Fibroblast of skin of scalp (primary cell): Measurements from ENCODE around the gene DCAF8L1. TPM values are rescaled to one million over a fixed set of nuclear protein-coding genes. Genes with fewer than 3 reads are reported as not detected.
A peak's percentile ranks its signal among the peaks of the same experiment; 100 is the strongest.
"Not testable (repeated sequence)": the region's sequence is repeated elsewhere in the genome, so short reads cannot be mapped to it uniquely, and the experiment has no call there.

Experiments used
- DNase-seq: peaks from one replicate; pipeline ENCODE4 v3.0.0-alpha.2; 2013
- polyA plus RNA-seq, 2 experiments: library from polyadenylated mRNA; unstranded; fragments of 120-200 nt; gene quantifications; one replicate each; pipeline ENCODE4 v1.2.1, GENCODE V29; 2013; ENCODE audit not compliant: insufficient read length in 2 of 2

The DCAF8L1 gene
- not detected for polyA plus RNA-seq (2013, experiment 1 of 2; ENCODE audit: insufficient read length)
- not detected for polyA plus RNA-seq (2013, experiment 2 of 2; ENCODE audit: insufficient read length)

DNA sequence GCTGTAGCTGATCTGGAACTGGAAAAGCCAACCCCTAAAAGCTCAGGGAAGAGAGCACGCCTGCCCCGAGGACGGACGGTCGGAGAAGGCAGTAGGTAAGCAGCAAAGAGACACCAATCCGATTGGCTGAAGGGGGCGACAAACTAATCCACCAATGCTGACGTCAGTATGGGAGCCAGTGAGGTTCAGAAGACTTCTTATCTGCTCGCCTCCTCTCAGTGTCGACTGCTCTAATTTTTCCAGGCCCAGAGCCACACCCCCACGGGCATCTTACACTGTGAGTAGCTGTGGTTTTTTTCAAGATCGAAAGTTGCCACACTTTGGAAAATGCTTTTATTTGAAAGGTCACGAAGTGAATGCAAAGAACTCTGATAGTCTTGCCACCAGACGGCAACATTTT, at the start of gene DCAF8L1:
DCAF8L1 (minus strand) TSS at position 101 of the 400 bp plus-strand sequence. CDS start 115 bp downstream, outside the sequence.
- no peak for DNase-seq

DNA sequence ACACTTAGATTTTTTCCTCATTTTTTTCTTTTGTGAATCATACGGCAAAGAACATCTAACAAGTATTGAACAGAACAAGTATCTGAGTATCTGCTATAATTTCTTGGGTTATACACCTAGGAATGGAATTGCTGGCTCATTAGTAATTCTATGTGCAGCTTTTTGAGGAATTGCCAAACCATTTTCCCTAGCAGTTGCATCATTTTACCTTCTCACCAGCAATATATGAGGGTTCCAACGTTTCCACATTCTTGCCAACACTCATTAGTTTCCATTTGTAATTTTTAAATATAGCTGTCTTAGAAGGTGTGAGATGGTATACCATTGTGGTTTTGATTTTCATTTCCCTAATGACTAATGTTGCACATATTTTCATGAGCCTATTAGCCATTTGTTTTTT, 41.1 kb upstream of the DCAF8L1 start:
- no peak for DNase-seq

DNA sequence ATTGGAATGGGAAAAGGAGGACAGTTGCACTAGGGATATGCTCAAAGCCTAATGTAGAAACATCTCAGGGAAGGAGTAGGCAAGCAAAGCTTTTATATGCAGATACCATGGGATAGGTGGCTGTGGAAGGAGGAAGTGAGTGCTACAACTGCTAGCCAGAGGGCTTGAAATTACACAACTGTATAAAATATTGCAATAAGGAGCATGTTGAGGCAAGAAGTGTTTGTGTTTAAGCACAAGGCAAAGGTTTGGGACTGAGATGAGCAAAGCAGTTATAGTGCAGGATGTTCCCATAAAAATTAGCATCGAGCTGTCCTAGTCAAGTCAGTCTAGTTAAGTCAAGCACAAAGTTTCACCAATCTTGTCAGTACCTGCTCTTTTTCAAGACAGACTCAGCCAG, 35.6 kb upstream of the DCAF8L1 start:
- no peak for DNase-seq

DNA sequence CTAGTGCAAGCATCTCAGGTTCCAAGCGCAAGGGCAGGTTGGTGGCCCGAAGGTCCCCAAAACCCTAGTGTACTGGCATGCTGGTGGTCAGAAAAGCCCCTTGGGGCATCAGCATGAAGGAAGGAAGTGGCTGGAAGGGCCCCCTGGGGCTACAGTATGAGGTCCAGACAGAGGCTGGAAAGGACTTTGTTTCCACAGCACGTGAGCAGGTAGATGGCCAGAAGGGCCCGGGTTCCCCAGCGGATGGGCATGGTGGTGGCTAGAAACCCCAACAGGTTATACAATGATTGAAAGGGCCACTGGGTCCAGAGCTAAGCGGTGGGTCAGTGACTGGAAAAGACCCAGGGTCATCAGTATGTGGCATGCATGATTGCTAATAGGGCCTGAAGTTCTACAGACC, 34.7 kb upstream of the DCAF8L1 start:
- no peak for DNase-seq

DNA sequence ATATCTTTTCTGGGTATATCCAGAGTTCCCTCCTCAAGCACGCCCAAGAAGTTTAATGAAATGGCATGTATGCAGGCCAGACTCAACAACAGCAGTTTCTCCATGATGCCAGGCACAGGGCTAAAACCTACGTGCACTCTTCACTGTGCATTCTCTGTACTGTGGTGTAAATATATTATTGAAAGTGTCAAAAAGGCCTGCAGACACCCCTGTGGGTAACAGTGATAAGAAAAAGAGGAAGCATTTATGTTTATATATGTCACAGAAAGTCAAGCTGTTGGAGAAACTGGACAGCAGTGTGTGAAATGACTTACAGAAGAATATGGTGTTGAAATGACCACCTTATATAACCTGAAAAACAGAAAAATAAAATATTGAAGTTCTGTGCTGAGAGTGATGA, 29.6 kb upstream of the DCAF8L1 start:
- DNase-seq, result no peak

DNA sequence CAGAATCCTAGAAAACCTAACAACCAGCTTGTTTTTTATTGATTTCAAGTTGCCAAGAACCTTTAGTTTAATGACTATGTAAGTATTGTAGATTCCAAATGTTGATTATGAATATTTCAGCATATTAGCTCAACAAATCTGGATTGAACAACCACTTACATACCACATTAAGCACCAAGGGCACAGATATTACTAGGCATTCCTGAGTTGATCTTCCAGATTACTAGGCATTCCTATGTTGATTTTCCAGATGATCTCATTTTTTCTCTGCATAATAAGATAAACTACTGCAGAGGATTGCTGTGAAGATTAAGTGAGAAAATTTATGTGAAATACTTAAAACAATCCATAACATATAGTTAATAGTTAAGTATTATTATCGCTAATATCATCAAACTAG, 17.4 kb upstream of the DCAF8L1 start:
- no peak for DNase-seq

DNA sequence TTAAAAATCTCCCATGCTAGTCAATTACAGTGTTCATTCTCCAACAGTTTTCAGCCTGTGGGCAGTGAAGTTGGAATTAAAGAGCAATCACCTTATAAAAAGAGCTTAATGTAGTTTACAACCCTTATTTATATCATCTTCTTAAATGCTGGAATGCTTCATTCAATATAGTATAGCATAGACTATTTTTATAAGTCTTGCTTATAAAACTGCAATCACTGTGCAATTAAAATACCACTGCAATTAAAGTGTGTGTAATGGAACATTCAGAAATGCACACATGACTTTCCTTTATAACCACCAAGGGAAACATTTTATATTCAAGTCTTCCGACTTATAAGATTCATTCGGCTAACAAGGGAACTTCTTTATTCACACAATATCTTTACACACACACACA, 16.4 kb upstream of the DCAF8L1 start:
- DNase-seq, result no peak

DNA sequence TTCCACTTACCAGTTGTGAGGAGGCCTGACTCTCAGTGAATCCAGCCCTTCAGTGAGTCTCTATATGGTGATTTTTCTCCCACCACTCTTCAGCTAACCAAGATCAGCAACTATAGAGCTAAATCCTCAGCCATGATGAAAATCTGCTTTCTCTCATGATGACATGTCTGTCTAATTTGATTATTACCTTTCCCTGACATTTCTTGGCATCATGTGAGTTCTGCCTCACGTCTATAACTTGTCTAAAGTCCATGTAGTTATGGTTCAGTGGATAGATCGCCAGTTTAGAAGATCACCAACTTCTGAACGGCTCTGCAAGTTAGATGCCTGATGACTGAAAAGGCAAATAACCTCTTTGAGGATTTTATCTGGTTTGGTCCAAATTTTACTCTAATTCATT, 14.9 kb upstream of the DCAF8L1 start:
- DNase-seq, result no peak

DNA sequence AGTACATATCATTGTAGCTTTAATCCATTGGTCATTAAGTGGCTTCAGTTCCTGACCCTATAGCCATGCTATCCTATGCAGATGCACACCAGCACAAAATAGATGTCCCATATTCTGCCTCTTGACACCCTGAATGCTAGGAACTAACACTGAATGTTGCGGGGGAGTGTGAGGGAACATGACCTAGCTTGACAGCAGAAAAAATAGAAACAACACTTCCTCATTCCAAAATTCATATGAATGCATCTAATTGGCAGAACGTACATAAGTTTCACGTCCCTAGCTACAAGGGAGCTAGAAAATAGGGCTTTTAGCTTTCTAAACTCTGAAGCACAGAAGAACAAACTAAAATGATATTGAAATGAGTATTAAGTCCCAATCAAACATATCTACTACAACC, 14.4 kb upstream of the DCAF8L1 start:
- no peak for DNase-seq

DNA sequence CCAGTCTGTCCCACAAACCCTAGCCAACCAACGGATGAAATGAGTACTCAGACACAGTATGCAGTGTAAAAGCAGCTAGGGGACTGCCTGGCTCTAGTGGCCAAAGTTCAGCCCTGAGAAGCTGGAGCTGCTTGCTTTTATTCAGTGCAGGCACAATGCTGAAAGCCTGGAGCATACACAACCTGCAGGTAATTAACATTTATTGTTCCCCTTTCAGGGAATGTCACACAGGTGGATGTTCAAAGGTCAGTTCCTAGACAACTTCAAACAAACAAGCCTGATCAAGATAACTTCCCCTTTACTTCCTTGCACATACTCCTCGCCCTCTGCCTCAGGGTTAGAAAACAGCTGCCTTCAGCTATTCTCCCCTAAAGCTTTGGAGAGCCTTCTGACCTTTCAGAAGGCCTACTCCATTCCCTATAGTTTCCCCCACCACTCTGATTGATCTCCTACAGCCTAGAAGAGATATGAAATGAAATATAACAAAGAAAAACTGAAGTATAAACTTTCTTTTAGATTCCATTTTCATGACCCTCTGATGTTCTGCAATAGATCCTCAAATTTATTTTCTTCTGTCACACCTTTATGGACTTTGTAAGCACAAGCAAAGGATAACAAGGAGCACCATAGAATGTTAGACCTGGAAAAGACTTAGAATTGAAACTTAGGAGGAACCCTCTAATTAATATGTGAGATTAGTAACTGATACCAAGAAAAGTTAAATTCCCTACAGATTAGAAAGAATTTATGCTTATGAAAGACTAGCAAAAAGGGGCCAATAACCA, 6.8 kb upstream of the DCAF8L1 start:
- DNase-seq, result no peak

DNA sequence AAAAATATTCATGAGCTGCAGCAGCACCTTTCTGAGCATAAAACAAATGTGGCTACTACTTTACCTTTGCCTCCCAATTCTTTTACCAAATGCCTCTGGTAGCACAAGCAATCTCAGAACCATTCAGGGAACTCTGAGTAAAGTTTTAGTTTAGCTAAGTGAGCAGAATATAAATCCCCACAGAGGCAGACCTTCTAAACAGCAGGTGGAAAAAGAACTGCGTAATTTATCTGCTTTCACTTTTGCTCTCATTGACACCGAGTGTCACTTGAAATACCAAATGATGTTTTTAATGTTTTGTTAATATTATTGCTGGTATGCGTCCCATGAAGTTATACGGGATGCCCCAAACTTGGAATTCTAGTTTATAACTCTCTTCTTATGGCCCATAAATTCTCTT, 4.3 kb downstream of the DCAF8L1 start:
- not testable (repeated sequence) for DNase-seq

DNA sequence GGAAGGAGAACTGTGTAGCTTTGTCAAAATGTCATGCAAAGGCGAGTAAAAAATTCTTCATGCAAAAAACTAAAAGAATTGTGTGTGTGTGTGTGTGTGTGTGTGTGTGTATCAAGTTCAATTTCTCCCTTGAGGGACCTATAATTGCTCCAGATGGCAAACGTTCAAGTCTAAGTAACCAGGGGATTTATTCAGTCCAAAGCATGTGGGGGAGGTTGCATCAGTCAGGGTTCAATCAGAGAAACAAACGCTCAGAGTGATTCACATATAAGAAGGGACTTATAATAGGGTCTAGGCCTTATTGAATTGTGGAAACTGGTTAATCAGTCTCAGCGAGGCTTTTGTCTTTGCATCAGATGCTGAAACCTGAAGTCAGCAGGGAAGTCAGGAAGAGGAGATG, 5.0 kb downstream of the DCAF8L1 start:
- peak; percentile 38 for DNase-seq

DNA sequence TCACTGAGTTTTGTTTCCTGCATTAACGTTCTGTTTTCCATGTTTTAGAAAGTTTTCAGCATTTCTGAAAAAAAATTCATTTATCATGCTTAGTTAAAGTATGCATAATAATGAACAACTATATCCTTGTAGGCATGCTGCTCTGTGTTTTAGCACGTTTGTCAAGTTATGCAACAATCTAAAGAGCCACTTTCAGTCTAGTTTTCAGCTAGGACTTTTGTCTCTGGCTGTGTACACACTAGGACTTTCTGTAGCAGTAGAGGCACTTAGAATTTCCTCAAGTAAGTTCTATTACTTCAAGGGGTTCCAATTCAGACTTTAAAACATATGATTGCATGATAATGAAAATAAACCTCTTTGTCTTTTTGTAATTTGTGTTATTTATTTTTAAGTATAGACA, 12.4 kb downstream of the DCAF8L1 start:
- no peak for DNase-seq

DNA sequence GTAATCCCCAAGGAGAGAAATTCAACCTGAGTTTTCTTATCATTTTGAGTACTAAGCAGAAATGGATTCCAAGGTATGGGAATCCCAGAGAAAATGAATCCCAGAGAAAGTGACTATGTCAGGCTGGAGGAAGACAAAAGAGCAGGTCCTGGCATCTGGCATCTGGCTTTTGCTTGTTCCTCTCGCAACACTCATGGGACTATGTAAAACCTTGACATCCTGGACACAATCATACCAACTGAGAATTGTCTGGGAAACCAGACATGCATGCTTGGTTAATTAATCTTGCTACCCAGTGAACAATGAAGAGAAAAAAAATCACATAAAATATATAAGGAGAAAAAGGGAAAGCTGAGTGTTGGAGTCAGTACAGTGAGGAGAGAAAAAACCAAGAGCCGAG, 12.9 kb downstream of the DCAF8L1 start:
- no peak for DNase-seq

DNA sequence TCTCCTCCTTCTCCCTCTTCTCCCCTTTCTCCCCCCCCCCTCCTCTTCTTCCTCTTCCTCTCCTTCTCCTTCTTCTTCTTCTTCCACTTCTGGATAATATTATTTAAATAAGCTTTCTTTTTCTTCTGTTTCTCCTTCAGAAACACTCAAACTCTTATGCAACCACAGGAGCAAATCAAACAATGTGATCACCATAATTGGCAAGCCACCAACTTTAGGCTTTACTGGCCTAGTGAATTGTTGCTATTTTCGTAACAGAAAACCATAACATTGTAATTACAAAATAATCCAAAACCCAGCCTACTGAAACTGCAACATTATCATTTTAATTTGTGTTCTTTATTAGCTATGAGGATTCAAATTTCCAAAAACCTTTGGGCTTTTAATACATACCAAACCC, 14.3 kb downstream of the DCAF8L1 start:
- DNase-seq, result peak; percentile 12

DNA sequence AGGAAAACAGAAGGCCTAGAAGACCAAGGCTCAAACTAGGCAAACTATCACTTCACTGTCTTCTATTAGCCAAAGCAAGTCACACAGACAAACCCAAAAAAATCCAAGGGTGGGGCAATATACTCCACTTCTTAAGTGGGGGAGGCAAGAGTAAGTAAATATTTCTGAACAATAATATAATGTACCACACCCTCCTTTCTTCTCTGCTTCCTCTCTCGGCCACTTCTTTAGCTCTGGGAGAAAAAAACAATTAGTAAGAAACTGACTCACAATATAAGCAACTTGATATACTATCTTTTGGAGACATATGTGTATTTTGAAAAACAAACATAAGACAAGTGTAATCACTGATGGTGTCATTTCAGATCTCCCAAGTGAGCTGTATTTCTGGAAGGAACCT, 14.8 kb downstream of the DCAF8L1 start:
- no peak for DNase-seq

DNA sequence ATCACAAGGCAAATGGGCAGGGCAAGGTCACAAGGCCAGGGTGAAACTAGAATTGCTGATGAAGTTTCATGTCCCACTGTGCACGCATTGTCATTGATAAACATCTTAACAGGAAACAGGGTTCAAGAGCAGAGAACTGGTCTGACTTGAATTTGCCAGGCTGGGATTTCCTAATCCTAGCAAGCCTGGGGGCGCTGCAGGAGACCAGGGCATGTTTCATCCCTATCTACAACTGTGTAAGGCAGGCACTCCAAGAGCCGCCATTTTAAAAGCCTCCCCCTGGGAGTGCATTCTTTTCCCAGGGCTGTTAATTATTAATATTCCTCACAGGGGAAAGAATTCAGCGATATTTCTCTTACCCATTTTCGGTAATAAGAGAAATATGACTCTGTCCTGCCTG, 15.9 kb downstream of the DCAF8L1 start:
- not testable (repeated sequence) for DNase-seq

DNA sequence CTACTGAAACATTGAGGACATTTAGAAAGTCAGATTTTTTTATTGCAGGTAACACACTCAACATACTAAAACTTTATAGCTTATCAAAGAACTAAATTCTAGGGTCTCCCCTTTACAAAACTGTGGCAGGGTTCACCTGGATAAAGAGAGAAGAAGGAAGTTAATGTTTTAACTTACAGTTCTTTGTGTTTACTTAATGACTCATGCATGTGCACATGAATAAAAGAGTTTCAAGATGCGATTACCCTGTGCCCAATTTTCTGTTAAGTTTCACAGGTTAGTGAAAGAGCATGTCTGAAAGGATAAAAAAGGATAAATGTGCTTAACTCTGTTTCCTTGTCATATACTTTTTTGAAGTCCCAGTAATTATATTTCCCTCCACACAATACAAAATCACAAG, 16.8 kb downstream of the DCAF8L1 start:
- no peak for DNase-seq

DNA sequence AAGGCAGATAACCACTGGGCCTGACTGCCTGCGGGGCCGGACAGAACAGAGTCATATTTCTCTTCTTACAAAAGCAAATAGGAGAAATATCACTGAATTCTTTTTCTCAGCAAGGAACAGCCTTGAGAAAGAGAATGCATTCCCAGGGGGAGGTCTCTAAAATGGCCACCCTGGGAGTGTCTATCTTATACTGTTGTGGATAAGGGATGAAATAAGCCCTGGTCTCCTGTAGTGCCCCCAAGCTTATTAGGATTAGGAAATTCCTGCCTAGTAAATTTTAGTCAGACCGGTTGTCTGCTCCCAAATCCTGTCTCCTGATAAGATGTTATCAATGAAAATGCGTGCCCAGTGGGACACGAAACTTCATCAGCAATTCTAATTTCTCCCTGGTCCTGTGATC, 20.8 kb downstream of the DCAF8L1 start:
- DNase-seq, result not testable (repeated sequence)

DNA sequence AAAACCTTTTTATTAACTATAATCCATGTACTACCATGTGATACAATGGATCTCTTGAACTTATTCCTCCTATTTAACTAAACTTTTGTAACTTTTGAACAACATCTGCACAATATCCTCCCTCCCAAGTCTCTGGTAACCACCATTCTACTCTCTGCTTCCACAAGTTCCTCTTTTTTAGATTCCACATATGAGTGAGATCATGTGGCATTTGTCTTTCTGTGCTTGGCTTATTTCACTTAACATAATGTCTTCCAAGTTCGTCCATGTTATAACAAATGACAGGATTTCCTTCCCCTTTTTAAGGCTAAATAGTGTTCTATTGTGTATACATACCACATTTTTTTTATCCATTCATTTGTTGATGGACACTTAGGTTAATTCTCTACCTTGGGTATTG, 28.1 kb downstream of the DCAF8L1 start:
- no peak for DNase-seq

DNA sequence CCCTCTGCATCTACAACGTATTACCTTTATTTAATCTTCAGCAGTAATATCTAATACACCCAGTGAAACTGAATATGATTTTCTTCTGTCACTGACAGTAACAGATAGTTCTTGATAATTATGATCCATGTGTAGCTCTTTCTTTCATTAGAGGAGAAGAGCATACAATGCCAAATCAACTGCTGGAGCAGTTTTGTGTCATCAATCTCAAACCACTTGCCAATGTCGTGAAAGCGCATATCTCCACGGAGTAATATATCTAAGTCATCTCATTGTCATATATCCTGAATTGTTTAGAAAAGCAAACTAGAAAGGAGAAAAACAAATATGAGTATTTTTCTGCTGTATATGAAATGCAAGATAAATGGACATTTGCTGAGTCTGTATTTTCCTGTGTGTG, 47.9 kb downstream of the DCAF8L1 start:
- no peak for DNase-seq
